ENCODE data around the gene IDNK. TPM values are rescaled to one million over a fixed set of nuclear protein-coding genes. Genes with fewer than 3 reads are reported as not detected.

Gene IDNK
- total and polyA plus RNA-seq, 2 of the 8 experiments (the other 6 are each of a cell fraction or from before 2014, with no cell fraction given), result 0.29 to 0.48 TPM

DNA sequence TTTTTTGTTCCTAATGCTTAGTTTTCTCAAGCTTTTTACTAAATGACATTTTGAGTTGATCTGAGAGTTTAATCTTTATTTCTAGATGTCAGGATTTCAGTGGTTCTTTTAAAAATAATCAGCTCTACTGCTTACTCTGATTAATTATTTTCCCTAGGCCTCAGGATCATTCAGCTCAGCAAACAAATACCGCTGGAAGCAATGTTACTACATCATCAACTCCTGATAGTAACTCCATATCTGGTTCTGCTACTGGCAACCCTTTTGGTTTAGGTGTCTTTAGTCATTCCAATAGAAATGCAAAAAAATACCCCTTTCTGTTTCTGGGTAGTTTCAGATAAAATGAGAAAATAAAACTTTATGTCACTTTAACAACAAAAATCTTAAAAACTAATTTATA, 5.6 kb upstream of the IDNK start:
- Histone ChIP-seq H3K27me3 (replicated peaks in 1 of 4; ENCODE audit: control insufficient read depth in 3 of 4, extremely low read depth in 1 of 4, insufficient read depth in 3 of 4, low read length in 3 of 4) (no peaks in the 10 kb centered on the region), H2BK5ac (ENCODE audit: low read depth, low read length) (no peak overlapping the region), H3K14ac (ENCODE audit: insufficient read length) (no peak overlapping the region), H3K56ac (replicated peaks; ENCODE audit: insufficient read length, low read depth, low read length) (no peak overlapping the region), H3K36me3 (ENCODE audit: control insufficient read depth in 2 of 4, insufficient read depth in 4 of 4, low read length in 3 of 4) (no peaks in the 10 kb centered on the region), H3K18ac (ENCODE audit: extremely low read depth, low read length) (no peak overlapping the region), H3K27ac (ENCODE audit: low read depth, low read length) (no peak overlapping the region), H4K20me1 (replicated peaks in 1 of 2; ENCODE audit: control insufficient read depth in 1 of 2, insufficient read depth in 2 of 2, low read length in 2 of 2) (no peaks in the 10 kb centered on the region), H2AFZ (ENCODE audit: low read length) (no peak overlapping the region), H3K4me3 (ENCODE audit: extremely low read depth in 1 of 4, insufficient read depth in 2 of 4, low read depth in 3 of 4, low read length in 4 of 4) (no peak overlapping the region), H3K4me1 (replicated peaks in 1 of 4; ENCODE audit: control insufficient read depth in 3 of 4, insufficient read depth in 4 of 4, low read length in 3 of 4) (peaks cover 0 to 2% (median 0%) of the 10 kb centered on the region in 4 experiments; a peak in 2 of 7 replicates), H3K9me3 (ENCODE audit: insufficient read depth in 2 of 2, low read depth in 1 of 2, low read length in 1 of 2) (no peaks in the 10 kb centered on the region), H2BK20ac (ENCODE audit: low read length) (no peak overlapping the region), H2BK12ac (ENCODE audit: low read depth, low read length) (no peak overlapping the region), H2BK120ac (replicated peaks; ENCODE audit: low read depth, low read length) (no peak overlapping the region), H4K91ac (replicated peaks; ENCODE audit: insufficient read length, low read length) (no peak overlapping the region), H3K79me1 (ENCODE audit: low read depth, low read length) (no peaks in the 10 kb centered on the region), H3K4ac (replicated peaks; ENCODE audit: insufficient read length, low read depth, low read length) (no peak overlapping the region), H2BK15ac (ENCODE audit: low read length) (no peak overlapping the region), H4K8ac (ENCODE audit: extremely low read depth, insufficient read depth, low read length) (no peak overlapping the region), H3K23me2 (ENCODE audit: low read depth, low read length) (no peaks in the 10 kb centered on the region), H4K5ac (ENCODE audit: insufficient read length, low read depth, low read length) (no peak overlapping the region), H2AK5ac (ENCODE audit: low read depth, low read length) (no peak overlapping the region), H3K9ac (replicated peaks in 1 of 4; ENCODE audit: extremely low read depth in 1 of 4, low read depth in 3 of 4, low read length in 3 of 4) (no peak overlapping the region), H3K4me2 (ENCODE audit: insufficient read depth in 1 of 2, low read depth in 2 of 2, low read length in 2 of 2) (no peak overlapping the region), H3K79me2 (ENCODE audit: control insufficient read depth in 1 of 2, insufficient read depth in 2 of 2, low read length in 2 of 2) (no peaks in the 10 kb centered on the region), H3K23ac (ENCODE audit: insufficient read length) (no peak overlapping the region)
- DNase-seq (ENCODE audit: low read depth in 1 of 2, low spot score in 2 of 2) (no peak), FAIRE-seq (no peak)
- ChIA-PET CTCF (ENCODE audit: partially characterized antibody) (interaction anchor here (1.1 to 2.7 kb wide), 2 partner anchors 25 to 32 kb away, joined by 3 to 6 read pairs; no protein-coding TSS in a partner anchor), POLR2A (ENCODE audit: partially characterized antibody) (no interaction called here)
- 96% methylated on average over 1 of the region's 1 CpG; no CpG with 5 or more reads in 1 of the 2 experiments for WGBS, 2 experiments (ENCODE audit: extremely low coverage in 1 of 2, insufficient coverage in 1 of 2, insufficient read length in 1 of 2, insufficient replicate concordance in 2 of 2, low coverage in 1 of 2, low lambda C conversion rate in 2 of 2, missing lambda C conversion rate in 1 of 2)
- TF ChIP-seq HDAC2 (IDR thresholded peaks at IDR 0.05; ENCODE audit: borderline replicate concordance in 1 of 2, low read depth in 2 of 2, low read length in 2 of 2) (no peak), CHD2 (IDR thresholded peaks at IDR 0.05; ENCODE audit: low read length) (no peak), NANOG (IDR thresholded peaks at IDR 0.05; ENCODE audit: insufficient read depth, low read depth, low read length, poor library complexity, severe bottlenecking) (no peak), POLR2AphosphoS5 (IDR thresholded peaks at IDR 0.05; ENCODE audit: low read depth, low read length) (no peak), MAFK (IDR thresholded peaks at IDR 0.05; ENCODE audit: low read depth, low read length) (no peak), POLR2A (IDR thresholded peaks at IDR 0.05; ENCODE audit: control extremely low read depth in 1 of 2, low read depth in 2 of 2, low read length in 2 of 2) (no peak), RBBP5 (IDR thresholded peaks at IDR 0.05; ENCODE audit: borderline replicate concordance, low read depth, low read length) (no peak), SRF (IDR thresholded peaks at IDR 0.05; ENCODE audit: low read depth, low read length) (no peak), SUZ12 (IDR thresholded peaks at IDR 0.05; ENCODE audit: low read length) (no peak), SIRT6 (IDR thresholded peaks at IDR 0.05; ENCODE audit: low read length) (no peak), TEAD4 (IDR thresholded peaks at IDR 0.05; ENCODE audit: low read depth, low read length) (no peak), BACH1 (IDR thresholded peaks at IDR 0.05; ENCODE audit: low read length) (no peak)
- TF ChIP-seq, protein P1, sequence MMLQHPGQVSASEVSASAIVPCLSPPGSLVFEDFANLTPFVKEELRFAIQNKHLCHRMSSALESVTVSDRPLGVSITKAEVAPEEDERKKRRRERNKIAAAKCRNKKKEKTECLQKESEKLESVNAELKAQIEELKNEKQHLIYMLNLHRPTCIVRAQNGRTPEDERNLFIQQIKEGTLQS (IDR thresholded peaks at IDR 0.05; ENCODE audit: insufficient read depth, low read depth, low read length), result no peak
- TF ChIP-seq, protein P2, sequence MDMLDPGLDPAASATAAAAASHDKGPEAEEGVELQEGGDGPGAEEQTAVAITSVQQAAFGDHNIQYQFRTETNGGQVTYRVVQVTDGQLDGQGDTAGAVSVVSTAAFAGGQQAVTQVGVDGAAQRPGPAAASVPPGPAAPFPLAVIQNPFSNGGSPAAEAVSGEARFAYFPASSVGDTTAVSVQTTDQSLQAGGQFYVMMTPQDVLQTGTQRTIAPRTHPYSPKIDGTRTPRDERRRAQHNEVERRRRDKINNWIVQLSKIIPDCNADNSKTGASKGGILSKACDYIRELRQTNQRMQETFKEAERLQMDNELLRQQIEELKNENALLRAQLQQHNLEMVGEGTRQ (IDR thresholded peaks at IDR 0.05; ENCODE audit: low read length), result no peak

Data from H1 (cell line).